Stomach (tissue), 4 donors: ENCODE data around the gene KIF5B.

Source experiments
- CTCF ChIP-seq, 7 experiments: fragments of 450-650 bp in 4 of 7; fragments of 200-600 bp in 3 of 7; sonication (generic) in 3 of 7; IDR thresholded peaks; one replicate each; pipeline ENCODE4 v1.5.1; 2016 to 2019; ENCODE audit warnings: antibody characterized with exemption in 7 of 7, control low read depth in 2 of 7, mild to moderate bottlenecking in 1 of 7
- POLR2A ChIP-seq, 4 donors: fragments of 450-650 bp; IDR thresholded peaks; one replicate each; pipeline ENCODE4 v1.6.1; 2016; ENCODE audit warnings: antibody characterized with exemption in 4 of 4, control low read depth in 2 of 4, mild to moderate bottlenecking in 1 of 4, moderate library complexity in 1 of 4
- POLR2AphosphoS5 ChIP-seq, 3 donors: sonication (generic); formaldehyde crosslinking; IDR thresholded peaks; one replicate each; pipeline ENCODE4 v1.6.1; 2016; ENCODE audit warnings: antibody characterized with exemption in 3 of 3

- TF ChIP-seq CTCF (IDR thresholded peaks at IDR 0.05) (no peak), POLR2A (IDR thresholded peaks at IDR 0.05) (no peak), POLR2AphosphoS5 (IDR thresholded peaks at IDR 0.05) (no peak)
Measured at GRCh38 chr10:31959461-31960173, 96.6 kb downstream of the KIF5B start.
